ENCODE measurements around the gene PHF21A.

DNA sequence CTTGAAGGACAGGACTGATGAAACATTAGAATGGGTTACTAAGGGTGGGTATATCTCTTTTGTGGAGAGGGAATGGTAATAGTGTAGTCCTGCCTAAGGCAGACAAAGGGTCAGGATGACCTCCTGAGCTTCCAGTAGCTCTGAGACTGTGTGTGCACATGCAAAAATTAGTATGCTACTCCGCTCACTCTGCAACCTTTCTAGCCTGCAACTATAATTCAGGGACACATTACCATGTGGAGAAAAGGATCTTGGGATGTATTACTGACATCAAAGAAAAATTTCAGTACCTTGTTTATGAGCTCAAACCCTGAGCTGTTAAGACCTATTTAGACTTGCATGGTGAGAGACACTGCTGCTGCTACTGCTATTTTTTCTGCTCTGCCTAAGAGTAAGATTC, 173.4 kb downstream of the PHF21A start:
- TF ChIP-seq, protein P1, sequence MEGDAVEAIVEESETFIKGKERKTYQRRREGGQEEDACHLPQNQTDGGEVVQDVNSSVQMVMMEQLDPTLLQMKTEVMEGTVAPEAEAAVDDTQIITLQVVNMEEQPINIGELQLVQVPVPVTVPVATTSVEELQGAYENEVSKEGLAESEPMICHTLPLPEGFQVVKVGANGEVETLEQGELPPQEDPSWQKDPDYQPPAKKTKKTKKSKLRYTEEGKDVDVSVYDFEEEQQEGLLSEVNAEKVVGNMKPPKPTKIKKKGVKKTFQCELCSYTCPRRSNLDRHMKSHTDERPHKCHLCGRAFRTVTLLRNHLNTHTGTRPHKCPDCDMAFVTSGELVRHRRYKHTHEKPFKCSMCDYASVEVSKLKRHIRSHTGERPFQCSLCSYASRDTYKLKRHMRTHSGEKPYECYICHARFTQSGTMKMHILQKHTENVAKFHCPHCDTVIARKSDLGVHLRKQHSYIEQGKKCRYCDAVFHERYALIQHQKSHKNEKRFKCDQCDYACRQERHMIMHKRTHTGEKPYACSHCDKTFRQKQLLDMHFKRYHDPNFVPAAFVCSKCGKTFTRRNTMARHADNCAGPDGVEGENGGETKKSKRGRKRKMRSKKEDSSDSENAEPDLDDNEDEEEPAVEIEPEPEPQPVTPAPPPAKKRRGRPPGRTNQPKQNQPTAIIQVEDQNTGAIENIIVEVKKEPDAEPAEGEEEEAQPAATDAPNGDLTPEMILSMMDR (optimal IDR thresholded peaks at IDR 0.05 in 1 of 3, IDR thresholded peaks at IDR 0.05 in 1 of 3, conservative IDR thresholded peaks at IDR 0.05 in 1 of 3; ENCODE audit: extremely low read depth in 1 of 3, insufficient read depth in 2 of 3, low read length in 3 of 3) = no peak
- TF ChIP-seq EZH2 (IDR thresholded peaks at IDR 0.05; ENCODE audit: low read length) = no peak

Measured in keratinocyte (primary cell).